Measurements from ENCODE around the gene CD96. TPM values are rescaled to one million over a fixed set of nuclear protein-coding genes. Genes with fewer than 3 reads are reported as not detected.
A peak's percentile ranks its signal among the peaks of the same experiment; 100 is the strongest.
"Not testable (repeated sequence)": the region's sequence is repeated elsewhere in the genome, so short reads cannot be mapped to it uniquely, and the experiment has no call there.

Gene CD96
- total RNA-seq, 1 donor from 2014 or later, result 9.5 TPM

DNA sequence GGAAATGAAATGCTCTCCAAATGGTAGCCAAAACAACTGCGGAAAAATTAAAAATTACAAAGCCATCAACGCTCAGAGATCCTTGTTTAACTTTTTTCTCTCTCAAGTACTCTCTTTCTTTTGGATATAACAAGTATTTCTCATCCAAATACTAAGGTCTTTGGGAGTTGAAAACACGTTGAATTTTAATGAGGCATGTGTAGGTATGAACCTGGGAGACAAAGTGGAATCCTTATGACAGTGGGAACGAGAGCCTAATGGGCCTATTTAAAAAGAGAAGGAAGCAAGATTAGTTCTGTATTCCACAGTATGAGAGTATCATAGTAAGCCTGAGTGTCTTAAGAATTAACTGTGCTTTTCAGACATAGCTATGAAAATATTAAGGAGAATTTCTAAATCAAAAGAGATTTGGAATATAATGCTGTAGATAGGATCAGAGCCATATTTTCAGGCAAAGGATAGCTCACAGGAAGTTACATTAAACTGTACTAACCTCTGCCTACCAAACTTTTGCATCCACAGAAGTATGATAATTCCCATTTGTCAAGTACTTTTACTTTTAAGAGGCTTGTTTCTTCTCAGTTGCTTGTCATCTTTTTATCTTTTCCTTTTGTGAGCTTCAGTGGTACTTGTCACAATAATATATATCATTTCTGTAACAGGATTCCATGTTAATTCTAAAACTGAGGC lies 759 bp downstream of the CD96 start:
- no peaks in the 10 kb centered on the region for H3K27me3 ChIP-seq
- peak overlapping the region; percentile 27 for H3K27ac ChIP-seq
- TF ChIP-seq, protein P1, sequence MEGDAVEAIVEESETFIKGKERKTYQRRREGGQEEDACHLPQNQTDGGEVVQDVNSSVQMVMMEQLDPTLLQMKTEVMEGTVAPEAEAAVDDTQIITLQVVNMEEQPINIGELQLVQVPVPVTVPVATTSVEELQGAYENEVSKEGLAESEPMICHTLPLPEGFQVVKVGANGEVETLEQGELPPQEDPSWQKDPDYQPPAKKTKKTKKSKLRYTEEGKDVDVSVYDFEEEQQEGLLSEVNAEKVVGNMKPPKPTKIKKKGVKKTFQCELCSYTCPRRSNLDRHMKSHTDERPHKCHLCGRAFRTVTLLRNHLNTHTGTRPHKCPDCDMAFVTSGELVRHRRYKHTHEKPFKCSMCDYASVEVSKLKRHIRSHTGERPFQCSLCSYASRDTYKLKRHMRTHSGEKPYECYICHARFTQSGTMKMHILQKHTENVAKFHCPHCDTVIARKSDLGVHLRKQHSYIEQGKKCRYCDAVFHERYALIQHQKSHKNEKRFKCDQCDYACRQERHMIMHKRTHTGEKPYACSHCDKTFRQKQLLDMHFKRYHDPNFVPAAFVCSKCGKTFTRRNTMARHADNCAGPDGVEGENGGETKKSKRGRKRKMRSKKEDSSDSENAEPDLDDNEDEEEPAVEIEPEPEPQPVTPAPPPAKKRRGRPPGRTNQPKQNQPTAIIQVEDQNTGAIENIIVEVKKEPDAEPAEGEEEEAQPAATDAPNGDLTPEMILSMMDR (IDR thresholded peaks at IDR 0.05), result no peak
- DNase-seq (no peak), ATAC-seq (no peak)
- peak overlapping the region; percentile 28 for H3K4me3 ChIP-seq
- intact Hi-C loops (cut with DNase I), result no loop called here
- H3K36me3 ChIP-seq, result no peaks in the 10 kb centered on the region
- H3K9me3 ChIP-seq, result no peaks in the 10 kb centered on the region
- peaks cover 6% of the 10 kb centered on the region for H3K4me1 ChIP-seq

DNA sequence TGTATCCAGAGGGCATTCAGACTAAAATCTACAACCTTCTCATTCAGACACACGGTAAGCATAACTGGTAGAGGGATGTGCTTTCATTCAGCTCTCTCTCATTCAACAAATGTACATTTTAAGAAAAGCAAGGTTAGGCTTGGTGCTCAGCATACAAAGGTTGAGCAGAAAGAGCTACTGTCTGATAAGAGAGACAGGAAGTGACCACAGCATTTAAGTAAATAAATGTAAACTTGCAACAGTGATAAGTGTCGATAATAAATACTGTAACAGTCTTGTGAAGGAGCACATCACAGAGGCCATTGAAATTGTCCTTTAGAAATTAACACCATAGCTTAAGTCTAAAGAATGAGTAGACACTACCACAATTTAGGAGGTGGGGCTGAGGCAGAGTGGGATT lies 3.4 kb downstream of the CD96 start:
- H3K36me3 ChIP-seq, result no peaks in the 10 kb centered on the region
- H3K27me3 ChIP-seq, result no peaks in the 10 kb centered on the region
- H3K4me3 ChIP-seq, result no peak overlapping the region
- H3K4me1 ChIP-seq, result no peaks in the 10 kb centered on the region
- H3K27ac ChIP-seq, result no peak overlapping the region
- DNase-seq (no peak), ATAC-seq (no peak)
- TF ChIP-seq, protein P1 (IDR thresholded peaks at IDR 0.05), result no peak
- no peaks in the 10 kb centered on the region for H3K9me3 ChIP-seq
- intact Hi-C loops (cut with DNase I), result no loop called here

DNA sequence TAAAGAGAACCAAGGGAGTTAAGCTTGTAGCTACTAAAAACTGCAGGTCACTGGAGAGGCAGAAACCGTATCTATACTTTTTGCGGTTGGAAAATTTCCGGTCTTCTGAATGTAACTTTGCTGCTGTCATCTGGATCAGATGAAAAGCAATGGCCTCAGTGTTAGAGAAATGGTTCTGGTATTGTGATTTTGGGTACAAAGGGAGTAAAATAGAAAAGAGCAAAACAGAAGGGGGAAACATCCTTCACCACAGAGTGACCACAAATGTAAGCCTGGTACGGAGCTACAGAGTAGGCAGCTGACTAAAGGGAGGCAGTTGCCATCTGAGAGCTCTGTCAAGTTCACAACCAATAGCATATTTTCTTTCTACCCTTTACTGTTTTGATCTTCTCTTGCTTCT lies 5.6 kb downstream of the CD96 start:
- H3K9me3 ChIP-seq, result no peaks in the 10 kb centered on the region
- no peak overlapping the region for H3K4me3 ChIP-seq
- H3K27me3 ChIP-seq, result no peaks in the 10 kb centered on the region
- H3K36me3 ChIP-seq, result no peaks in the 10 kb centered on the region
- H3K4me1 ChIP-seq, result no peaks in the 10 kb centered on the region
- H3K27ac ChIP-seq, result no peak overlapping the region
- intact Hi-C loops (cut with DNase I), result no loop called here
- TF ChIP-seq, protein P1 (IDR thresholded peaks at IDR 0.05), result no peak
- DNase-seq, result no peak
- peak; percentile 45 for ATAC-seq

- intact Hi-C loops (cut with DNase I), result no loop called here
- peak; percentile 36 for ATAC-seq
- H3K27me3 ChIP-seq, result no peaks in the 10 kb centered on the region
- no peak overlapping the region for H3K27ac ChIP-seq
- TF ChIP-seq, protein P1 (IDR thresholded peaks at IDR 0.05), result no peak
- no peaks in the 10 kb centered on the region for H3K4me1 ChIP-seq
- H3K36me3 ChIP-seq, result no peaks in the 10 kb centered on the region
- no peak for DNase-seq
- no peak overlapping the region for H3K4me3 ChIP-seq
- no peaks in the 10 kb centered on the region for H3K9me3 ChIP-seq
These were observed 6.1 kb downstream of the CD96 start for GRCh38 chr3:111548092-111548491.

GRCh38 chr3:111548756-111549155 lies 6.8 kb downstream of the CD96 start:
- Histone ChIP-seq H3K27ac (no peak overlapping the region), H3K27me3 (no peaks in the 10 kb centered on the region), H3K9me3 (no peaks in the 10 kb centered on the region), H3K36me3 (no peaks in the 10 kb centered on the region), H3K4me3 (no peak overlapping the region), H3K4me1 (no peaks in the 10 kb centered on the region)
- intact Hi-C loops (cut with DNase I), result no loop called here
- DNase-seq (no peak), ATAC-seq (peak; percentile 67)
- TF ChIP-seq, protein P1 (IDR thresholded peaks at IDR 0.05), result no peak

GRCh38 chr3:111561902-111562301 lies 19.9 kb downstream of the CD96 start:
- intact Hi-C loops (cut with DNase I); H3K4me1 ChIP-seq; H3K27ac ChIP-seq; H3K9me3 ChIP-seq; ATAC-seq; H3K36me3 ChIP-seq; H3K27me3 ChIP-seq; DNase-seq; H3K4me3 ChIP-seq: not testable (repeated sequence)

All from upper lobe of right lung (tissue), 1 donor.